Kidney (tissue), 14 donors: Measurements from ENCODE around the gene STON1. TPM values are rescaled to one million over a fixed set of nuclear protein-coding genes. Genes with fewer than 3 reads are reported as not detected.

Experiments
- DNase-seq, 5 donors: peaks; one replicate each; pipeline ENCODE4 v3.0.0-alpha.2; 2013 to 2020
- FAIRE-seq: peaks from 2 replicates; lab custom pipeline; 2012; peaks lifted over from hg19 to GRCh38; lab: Jason Lieb, UNC
- H3K27ac ChIP-seq, 2 donors: one replicate each; pipeline ENCODE4 v1.7.0; 2013; ENCODE audit warnings: low read depth in 2 of 2, low read length in 2 of 2, inconsistent platforms in 1 of 2
- H3K27me3 ChIP-seq: one replicate; pipeline ENCODE4 v1.7.1; 2013; ENCODE audit warnings: low read length, inconsistent platforms; ENCODE audit not compliant: control insufficient read depth, insufficient read depth
- H3K36me3 ChIP-seq, 3 donors: one replicate each; pipeline versions ENCODE4 v1.7.0 to v1.7.1; 2013; ENCODE audit warnings: low read length in 3 of 3, control low read depth in 1 of 3, inconsistent platforms in 1 of 3; ENCODE audit not compliant: insufficient read depth in 3 of 3, control insufficient read depth in 2 of 3
- H3K4me1 ChIP-seq, 3 donors: one replicate each; pipeline versions ENCODE4 v1.7.0 to v1.7.1; 2013; ENCODE audit warnings: low read length in 3 of 3, inconsistent platforms in 1 of 3, low read depth in 1 of 3; ENCODE audit not compliant: control insufficient read depth in 2 of 3, insufficient read depth in 2 of 3
- H3K4me3 ChIP-seq, 3 donors: one replicate each; pipeline versions ENCODE4 v1.7.0 to v1.8.1; 2013; ENCODE audit warnings: low read length in 3 of 3, control low read depth in 1 of 3, inconsistent platforms in 1 of 3
- H3K9ac ChIP-seq, 3 donors: one replicate each; pipeline versions ENCODE4 v1.7.0 to v1.7.1; 2013; ENCODE audit warnings: low read length in 3 of 3, control low read depth in 1 of 3, inconsistent platforms in 1 of 3
- H3K9me3 ChIP-seq, 3 donors: one replicate each; pipeline versions ENCODE4 v1.7.0 to v1.7.1; 2013; ENCODE audit warnings: low read length in 3 of 3, control low read depth in 1 of 3, inconsistent platforms in 1 of 3; ENCODE audit not compliant: control insufficient read depth in 2 of 3, insufficient read depth in 1 of 3
- intact Hi-C: fragments of 100-400 bp; cut with DNase I; formaldehyde crosslinking; loops from one replicate; pipeline ENCODE4 v1.11.1; 2022
- polyA plus RNA-seq: library from polyadenylated mRNA; stranded (reverse); fragments of 350-450 nt; fragmentation: Illumina TruSeq; extraction: RNeasy Lipid Tissue Mini Kit (QIAGEN cat#74804); gene quantifications from one replicate; pipeline ENCODE4 v1.2.3, GENCODE V29; 2014; ENCODE audit warnings: low read depth, low replicate concordance; ENCODE audit not compliant: insufficient read depth
- total RNA-seq: library from RNA; stranded (reverse); fragmentation: NEBNext Ultra II Directional; extraction: Animal tissue kit (Norgen Biotek cat#: 25700); gene quantifications from one replicate; pipeline ENCODE4 v1.2.1, GENCODE V29; 2021
- TF ChIP-seq, protein P1 (sequence below): IDR thresholded peaks from 3 replicates; pipeline ENCODE4 v1.5.1; 2012; ENCODE audit warnings: mild to moderate bottlenecking, moderate library complexity, borderline replicate concordance; ENCODE audit not compliant: insufficient read depth; ENCODE audit errors: extremely low read depth
- donor health status: control.
- donor health status: control.
- donor health status: control.
- donor health status: control.
- donor health status: control.
- donor health status: DM: yes; HTN: yes; CAD: no.
- donor health status: Normal renal cell carcinoma (clear cell type).

The STON1 gene
- total and polyA plus RNA-seq, 2 donors from 2014 or later: 5.8 to 15.7 TPM

DNA sequence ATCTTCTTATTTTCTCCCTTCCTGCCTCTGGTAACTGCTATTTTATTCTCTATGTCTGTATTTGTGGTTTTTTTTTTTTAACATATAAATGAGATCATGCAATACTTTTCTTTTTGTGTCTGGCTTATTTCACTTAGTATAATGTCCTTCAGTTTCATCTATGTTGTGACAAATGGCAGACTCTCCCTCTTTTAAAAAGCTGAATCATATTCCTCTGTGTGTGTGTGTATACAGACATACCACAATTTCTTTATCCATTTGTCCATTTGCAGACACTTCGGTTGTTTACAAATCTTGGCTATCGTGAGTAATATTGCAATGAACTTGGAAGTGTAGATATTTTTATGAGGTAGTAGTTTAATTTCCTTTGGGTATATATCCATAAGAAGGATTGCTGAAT lies 94.7 kb downstream of the STON1 start:
- TF ChIP-seq, protein P1, sequence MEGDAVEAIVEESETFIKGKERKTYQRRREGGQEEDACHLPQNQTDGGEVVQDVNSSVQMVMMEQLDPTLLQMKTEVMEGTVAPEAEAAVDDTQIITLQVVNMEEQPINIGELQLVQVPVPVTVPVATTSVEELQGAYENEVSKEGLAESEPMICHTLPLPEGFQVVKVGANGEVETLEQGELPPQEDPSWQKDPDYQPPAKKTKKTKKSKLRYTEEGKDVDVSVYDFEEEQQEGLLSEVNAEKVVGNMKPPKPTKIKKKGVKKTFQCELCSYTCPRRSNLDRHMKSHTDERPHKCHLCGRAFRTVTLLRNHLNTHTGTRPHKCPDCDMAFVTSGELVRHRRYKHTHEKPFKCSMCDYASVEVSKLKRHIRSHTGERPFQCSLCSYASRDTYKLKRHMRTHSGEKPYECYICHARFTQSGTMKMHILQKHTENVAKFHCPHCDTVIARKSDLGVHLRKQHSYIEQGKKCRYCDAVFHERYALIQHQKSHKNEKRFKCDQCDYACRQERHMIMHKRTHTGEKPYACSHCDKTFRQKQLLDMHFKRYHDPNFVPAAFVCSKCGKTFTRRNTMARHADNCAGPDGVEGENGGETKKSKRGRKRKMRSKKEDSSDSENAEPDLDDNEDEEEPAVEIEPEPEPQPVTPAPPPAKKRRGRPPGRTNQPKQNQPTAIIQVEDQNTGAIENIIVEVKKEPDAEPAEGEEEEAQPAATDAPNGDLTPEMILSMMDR: no peak
- intact Hi-C loops: no loop called here
- no peak for FAIRE-seq

DNA sequence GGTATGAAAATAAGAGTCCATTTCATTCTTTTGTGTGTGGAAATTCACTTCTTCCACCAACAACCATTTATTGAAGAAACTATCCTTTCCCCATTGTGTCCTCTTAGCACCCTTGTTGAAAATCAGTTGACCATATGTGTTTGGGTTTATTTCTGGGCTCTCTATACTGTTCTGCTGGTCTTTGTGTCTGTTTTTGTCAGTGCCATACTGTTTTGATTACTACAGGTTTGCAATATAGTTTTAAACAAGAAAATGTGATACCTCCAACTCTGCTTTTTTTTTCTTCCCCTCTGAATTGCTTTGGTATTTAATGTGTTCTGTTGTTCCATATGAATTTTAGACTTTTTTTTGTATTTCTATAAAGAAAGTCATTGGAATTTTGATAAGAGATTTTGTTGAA lies 96.1 kb downstream of the STON1 start:
- no peak overlapping the region for H3K4me3 ChIP-seq
- intact Hi-C loops: no loop called here
- TF ChIP-seq, protein P1: no peak
- no peak overlapping the region for H3K27ac ChIP-seq
- H3K4me1 ChIP-seq: no peaks in the 10 kb centered on the region
- peaks cover 0 to 3% (median 0%) of the 10 kb centered on the region in 3 donors for H3K9me3 ChIP-seq
- FAIRE-seq (no peak), DNase-seq (no peak)
- no peaks in the 10 kb centered on the region for H3K36me3 ChIP-seq
- no peaks in the 10 kb centered on the region for H3K27me3 ChIP-seq
- no peak overlapping the region for H3K9ac ChIP-seq

More for the DNA sequence above, 94.7 kb downstream of the STON1 start:
- Histone ChIP-seq H3K4me1 (no peaks in the 10 kb centered on the region), H3K27ac (no peak overlapping the region), H3K9me3 (peaks cover 0 to 3% (median 0%) of the 10 kb centered on the region in 3 donors), H3K36me3 (no peaks in the 10 kb centered on the region), H3K9ac (no peak overlapping the region), H3K27me3 (no peaks in the 10 kb centered on the region), H3K4me3 (no peak overlapping the region)
- no peak for DNase-seq

DNA sequence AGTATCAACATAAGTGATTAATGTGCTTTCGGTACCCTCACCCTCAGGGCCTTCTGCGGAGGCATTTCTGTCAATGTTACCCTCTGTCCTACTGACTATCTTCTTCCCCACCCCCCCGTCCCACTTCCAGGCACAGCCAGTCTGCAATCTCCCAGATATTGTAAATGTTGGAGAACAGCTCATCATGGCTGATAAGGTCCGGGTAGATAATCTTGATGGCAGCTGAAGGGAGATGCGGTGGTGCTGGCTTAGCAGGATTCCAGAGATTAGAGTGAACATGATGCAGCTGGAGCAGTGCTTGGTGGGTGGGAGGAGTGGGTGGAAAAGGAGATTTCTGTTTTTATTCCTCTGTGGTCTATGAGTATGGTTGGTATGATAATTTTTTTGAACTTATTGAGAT lies 103.2 kb downstream of the STON1 start:
- FAIRE-seq: no peak
- no peak overlapping the region for H3K4me3 ChIP-seq
- no peaks in the 10 kb centered on the region for H3K36me3 ChIP-seq
- TF ChIP-seq, protein P1: no peak
- no peaks in the 10 kb centered on the region for H3K4me1 ChIP-seq
- no peak overlapping the region for H3K27ac ChIP-seq
- DNase-seq: no peak
- no peaks in the 10 kb centered on the region for H3K9me3 ChIP-seq
- H3K9ac ChIP-seq: no peak overlapping the region
- intact Hi-C loops: no loop called here
- H3K27me3 ChIP-seq: no peaks in the 10 kb centered on the region

DNA sequence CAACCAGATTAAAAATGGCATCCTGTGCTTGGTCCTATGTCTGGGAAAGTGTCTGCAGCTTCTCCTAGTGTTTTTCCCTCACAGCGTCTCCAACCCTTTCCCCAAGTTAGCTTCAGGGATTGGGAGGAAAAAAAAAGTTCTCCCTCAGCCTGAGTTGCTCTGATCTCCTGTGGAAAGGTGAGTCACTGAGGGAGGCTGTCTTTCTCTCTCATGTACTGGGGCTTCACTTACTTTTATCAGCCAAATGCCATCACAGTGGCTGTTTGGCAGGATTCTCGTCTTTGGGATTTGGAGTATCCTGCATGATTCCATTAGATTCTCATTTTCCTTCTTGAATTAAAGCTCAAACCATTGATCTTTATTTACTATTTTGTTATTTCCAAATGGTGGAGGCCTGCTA lies 105.8 kb downstream of the STON1 start:
- Histone ChIP-seq H3K4me3 (no peak overlapping the region), H3K9me3 (no peaks in the 10 kb centered on the region), H3K27me3 (no peaks in the 10 kb centered on the region), H3K36me3 (no peaks in the 10 kb centered on the region), H3K9ac (no peak overlapping the region), H3K4me1 (no peaks in the 10 kb centered on the region), H3K27ac (no peak overlapping the region)
- intact Hi-C loops: no loop called here
- no peak for DNase-seq
- TF ChIP-seq, protein P1: no peak
- FAIRE-seq: no peak
